Neural progenitor cell (in vitro differentiated cells): ENCODE results near the gene SMIM35. TPM values are rescaled to one million over a fixed set of nuclear protein-coding genes. Genes with fewer than 3 reads are reported as not detected.

ENCODE experiments used
- DNase-seq: peaks from one replicate; pipeline ENCODE4 v3.0.0-alpha.2; 2016; ENCODE audit warnings: low spot score
- H2AFZ ChIP-seq: fragments of 200-600 bp; sonication (generic); replicated peaks from 2 replicates; pipeline ENCODE4 v1.6.1; 2016; ENCODE audit warnings: antibody characterized with exemption
- H3F3A ChIP-seq: fragments of 200-600 bp; sonication (generic); 2 replicates; pipeline ENCODE4 v1.6.1; 2016; ENCODE audit warnings: antibody characterized with exemption, low read depth
- H3K27ac ChIP-seq: fragments of 200-600 bp; sonication (generic); 2 replicates; pipeline ENCODE4 v1.5.1; 2016; ENCODE audit warnings: mild to moderate bottlenecking
- H3K27me3 ChIP-seq: fragments of 200-600 bp; sonication (generic); 2 replicates; pipeline ENCODE4 v1.6.1; 2016; ENCODE audit warnings: mild to moderate bottlenecking, moderate library complexity
- H3K36me3 ChIP-seq: fragments of 200-600 bp; sonication (generic); 2 replicates; pipeline ENCODE4 v1.5.1; 2016
- H3K4me1 ChIP-seq: fragments of 200-600 bp; sonication (generic); 2 replicates; pipeline ENCODE4 v1.6.1; 2016; ENCODE audit warnings: mixed run types
- H3K4me2 ChIP-seq: fragments of 200-600 bp; sonication (generic); 2 replicates; pipeline ENCODE4 v1.6.1; 2016
- H3K4me3 ChIP-seq: fragments of 200-600 bp; sonication (generic); 2 replicates; pipeline ENCODE4 v1.5.1; 2016
- H3K79me2 ChIP-seq: fragments of 200-600 bp; sonication (generic); 2 replicates; pipeline ENCODE4 v1.6.1; 2016; ENCODE audit warnings: low read depth
- H3K9ac ChIP-seq: fragments of 200-600 bp; sonication (generic); 2 replicates; pipeline ENCODE4 v1.6.1; 2016
- H3K9me3 ChIP-seq: fragments of 200-600 bp; sonication (generic); 2 replicates; pipeline ENCODE4 v1.5.1; 2016; ENCODE audit warnings: low read depth
- H4K20me1 ChIP-seq: fragments of 200-600 bp; sonication (generic); 2 replicates; pipeline ENCODE4 v1.6.1; 2016; ENCODE audit warnings: low read depth
- H3K27ac Mint-ChIP-seq: 3 replicates; pipeline ENCODE4 v1.8.0; 2021; ENCODE audit warnings: mixed read lengths
- H3K27me3 Mint-ChIP-seq: 2 replicates; pipeline ENCODE4 v1.8.0; 2022; ENCODE audit warnings: low read depth, mild to moderate bottlenecking, inconsistent platforms, moderate library complexity, mixed read lengths; ENCODE audit not compliant: insufficient read depth
- H3K36me3 Mint-ChIP-seq: 3 replicates; pipeline ENCODE4 v1.8.0; 2021; ENCODE audit warnings: mixed read lengths
- H3K4me1 Mint-ChIP-seq: 3 replicates; pipeline ENCODE4 v1.8.0; 2021; ENCODE audit warnings: mixed read lengths
- H3K4me3 Mint-ChIP-seq: 3 replicates; pipeline ENCODE4 v1.8.0; 2021; ENCODE audit warnings: mild to moderate bottlenecking, moderate library complexity, mixed read lengths
- H3K9me3 Mint-ChIP-seq: 3 replicates; pipeline ENCODE4 v1.8.0; 2020; ENCODE audit warnings: mixed read lengths
- EZH2 ChIP-seq: fragments of 200-600 bp; sonication (generic); IDR thresholded peaks from 2 replicates; pipeline ENCODE4 v1.6.1; 2017; ENCODE audit warnings: antibody characterized with exemption, mild to moderate bottlenecking, moderate library complexity
- EZH2phosphoT487 ChIP-seq: fragments of 200-600 bp; sonication (generic); IDR thresholded peaks from 2 replicates; pipeline ENCODE4 v1.6.1; 2017; ENCODE audit warnings: antibody characterized with exemption
- total RNA-seq: library from RNA; depleted of rRNA; stranded (reverse); fragments of >200 nt; gene quantifications from 2 replicates; pipeline ENCODE4 v1.2.3, GENCODE V29; 2015; ENCODE audit warnings: low replicate concordance
- TF ChIP-seq, protein P1 (sequence below): fragments of 200-600 bp; sonication (generic); IDR thresholded peaks from 2 replicates; pipeline ENCODE4 v1.5.1; 2017; ENCODE audit warnings: antibody characterized with exemption, mild to moderate bottlenecking

Gene SMIM35
- total RNA-seq, 1 donor from 2014 or later, result not detected

DNA sequence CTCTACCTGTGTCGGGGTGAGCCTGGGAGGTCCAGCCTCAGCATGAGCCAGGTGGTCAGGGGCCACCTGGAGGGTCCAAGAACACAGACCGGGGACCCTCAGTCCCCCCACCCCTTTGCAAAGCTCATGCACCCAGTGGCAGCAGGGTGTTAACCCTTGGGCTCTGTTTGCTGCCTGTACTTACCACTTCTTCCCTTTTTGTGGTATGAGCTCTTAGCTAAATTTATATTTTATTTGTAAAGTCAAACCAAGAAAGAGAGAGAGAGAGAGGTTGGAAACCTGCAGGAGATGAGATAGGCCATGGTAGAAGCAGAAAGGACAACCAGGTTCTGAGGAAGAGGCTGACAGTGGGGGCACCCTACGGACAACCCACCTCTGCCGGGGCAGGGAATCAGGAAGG, 70.7 kb downstream of the SMIM35 start:
- Mint-ChIP-seq H3K9me3 (peaks cover 6% of the 10 kb centered on the region), H3K27me3 (peaks cover 16% of the 10 kb centered on the region), H3K27ac (no peak overlapping the region), H3K4me1 (peaks cover 4% of the 10 kb centered on the region), H3K36me3 (no peaks in the 10 kb centered on the region), H3K4me3 (no peak overlapping the region)
- no peak overlapping the region for H3K27ac ChIP-seq
- no peaks in the 10 kb centered on the region for H3K4me1 ChIP-seq
- peaks cover 5% of the 10 kb centered on the region for H3K27me3 ChIP-seq
- H4K20me1 ChIP-seq, result no peaks in the 10 kb centered on the region
- no peak for DNase-seq
- no peak overlapping the region for H3K4me2 ChIP-seq
- no peaks in the 10 kb centered on the region for H3F3A ChIP-seq
- no peak overlapping the region for H3K9ac ChIP-seq
- H3K79me2 ChIP-seq, result no peaks in the 10 kb centered on the region
- H3K4me3 ChIP-seq, result no peak overlapping the region
- no peak overlapping the region for H2AFZ ChIP-seq
- TF ChIP-seq EZH2 (no peak), EZH2phosphoT487 (no peak)
- TF ChIP-seq, protein P1, sequence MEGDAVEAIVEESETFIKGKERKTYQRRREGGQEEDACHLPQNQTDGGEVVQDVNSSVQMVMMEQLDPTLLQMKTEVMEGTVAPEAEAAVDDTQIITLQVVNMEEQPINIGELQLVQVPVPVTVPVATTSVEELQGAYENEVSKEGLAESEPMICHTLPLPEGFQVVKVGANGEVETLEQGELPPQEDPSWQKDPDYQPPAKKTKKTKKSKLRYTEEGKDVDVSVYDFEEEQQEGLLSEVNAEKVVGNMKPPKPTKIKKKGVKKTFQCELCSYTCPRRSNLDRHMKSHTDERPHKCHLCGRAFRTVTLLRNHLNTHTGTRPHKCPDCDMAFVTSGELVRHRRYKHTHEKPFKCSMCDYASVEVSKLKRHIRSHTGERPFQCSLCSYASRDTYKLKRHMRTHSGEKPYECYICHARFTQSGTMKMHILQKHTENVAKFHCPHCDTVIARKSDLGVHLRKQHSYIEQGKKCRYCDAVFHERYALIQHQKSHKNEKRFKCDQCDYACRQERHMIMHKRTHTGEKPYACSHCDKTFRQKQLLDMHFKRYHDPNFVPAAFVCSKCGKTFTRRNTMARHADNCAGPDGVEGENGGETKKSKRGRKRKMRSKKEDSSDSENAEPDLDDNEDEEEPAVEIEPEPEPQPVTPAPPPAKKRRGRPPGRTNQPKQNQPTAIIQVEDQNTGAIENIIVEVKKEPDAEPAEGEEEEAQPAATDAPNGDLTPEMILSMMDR, result no peak
- H3K36me3 ChIP-seq, result no peaks in the 10 kb centered on the region
- no peaks in the 10 kb centered on the region for H3K9me3 ChIP-seq

DNA sequence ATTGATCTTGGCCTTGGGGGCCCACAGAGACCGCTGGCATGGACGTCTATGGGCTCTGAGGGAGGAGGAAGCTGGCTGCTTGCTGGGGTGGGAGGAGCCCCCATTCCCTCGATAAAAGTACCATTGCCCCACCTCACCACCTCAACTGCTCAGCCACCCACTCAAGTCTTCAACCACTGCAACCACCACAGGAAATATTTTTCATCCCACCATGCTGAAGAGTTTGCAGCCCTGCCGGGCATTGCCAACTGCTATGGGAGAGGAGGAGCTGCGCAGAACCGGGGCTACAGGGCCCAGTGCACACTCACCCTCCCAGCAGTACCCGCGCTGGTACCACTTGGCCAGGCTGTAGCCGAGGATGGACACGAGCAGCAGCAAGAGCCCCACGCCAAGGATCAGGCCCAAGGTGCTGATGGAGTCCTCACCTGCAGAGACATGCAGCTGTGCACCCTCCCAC, 71.3 kb downstream of the SMIM35 start:
- H3K27me3 Mint-ChIP-seq, result peaks cover 19% of the 10 kb centered on the region
- peaks cover 3% of the 10 kb centered on the region for H3K9me3 Mint-ChIP-seq
- no peak overlapping the region for H3K27ac Mint-ChIP-seq
- Histone ChIP-seq H3K9me3 (no peaks in the 10 kb centered on the region), H3F3A (no peaks in the 10 kb centered on the region), H3K27me3 (peaks cover 5% of the 10 kb centered on the region), H3K36me3 (no peaks in the 10 kb centered on the region), H3K9ac (no peak overlapping the region), H3K4me2 (no peak overlapping the region), H3K4me1 (no peaks in the 10 kb centered on the region), H2AFZ (no peak overlapping the region), H3K4me3 (no peak overlapping the region), H4K20me1 (no peaks in the 10 kb centered on the region), H3K27ac (no peak overlapping the region), H3K79me2 (no peaks in the 10 kb centered on the region)
- TF ChIP-seq, protein P1, result no peak
- TF ChIP-seq EZH2phosphoT487, result no peak
- TF ChIP-seq EZH2, result no peak
- DNase-seq, result no peak
- no peak overlapping the region for H3K4me3 Mint-ChIP-seq
- H3K36me3 Mint-ChIP-seq, result no peaks in the 10 kb centered on the region
- peaks cover 4% of the 10 kb centered on the region for H3K4me1 Mint-ChIP-seq

- Histone ChIP-seq H4K20me1 (no peaks in the 10 kb centered on the region), H3K79me2 (no peaks in the 10 kb centered on the region)
These were observed 72.7 kb downstream of the SMIM35 start for GRCh38 chr11:118014022-118014421.

More at GRCh38 chr11:118014022-118014421, 72.7 kb downstream of the SMIM35 start:
- peaks cover 16% of the 10 kb centered on the region for H3K27me3 Mint-ChIP-seq
- no peaks in the 10 kb centered on the region for H3K9me3 Mint-ChIP-seq
- Histone ChIP-seq H3K36me3 (no peaks in the 10 kb centered on the region), H3K4me1 (no peaks in the 10 kb centered on the region), H3K9ac (no peak overlapping the region), H3K27ac (no peak overlapping the region), H3K4me3 (no peak overlapping the region), H3K27me3 (peaks cover 3% of the 10 kb centered on the region), H2AFZ (no peak overlapping the region), H3K4me2 (no peak overlapping the region), H3F3A (no peaks in the 10 kb centered on the region), H3K9me3 (no peaks in the 10 kb centered on the region)
- TF ChIP-seq, protein P1, result no peak
- TF ChIP-seq EZH2, result no peak
- no peak for TF ChIP-seq EZH2phosphoT487
- no peak overlapping the region for H3K27ac Mint-ChIP-seq
- no peak overlapping the region for H3K4me3 Mint-ChIP-seq
- no peak for DNase-seq
- peaks cover 4% of the 10 kb centered on the region for H3K4me1 Mint-ChIP-seq
- no peaks in the 10 kb centered on the region for H3K36me3 Mint-ChIP-seq
